Skeletal muscle cell (primary cell): Measurements from ENCODE around the gene TNFRSF1A.

ENCODE experiments used
- DNase-seq: peaks from one replicate; pipeline ENCODE4 v3.0.0-alpha.2; 2010; ENCODE audit warnings: low read depth
- H3K4me3 ChIP-seq: 2 replicates; pipeline ENCODE4 v1.5.1; 2011; ENCODE audit warnings: low read depth, mild to moderate bottlenecking, control low read depth, low read length, moderate library complexity

Gene TNFRSF1A

DNA sequence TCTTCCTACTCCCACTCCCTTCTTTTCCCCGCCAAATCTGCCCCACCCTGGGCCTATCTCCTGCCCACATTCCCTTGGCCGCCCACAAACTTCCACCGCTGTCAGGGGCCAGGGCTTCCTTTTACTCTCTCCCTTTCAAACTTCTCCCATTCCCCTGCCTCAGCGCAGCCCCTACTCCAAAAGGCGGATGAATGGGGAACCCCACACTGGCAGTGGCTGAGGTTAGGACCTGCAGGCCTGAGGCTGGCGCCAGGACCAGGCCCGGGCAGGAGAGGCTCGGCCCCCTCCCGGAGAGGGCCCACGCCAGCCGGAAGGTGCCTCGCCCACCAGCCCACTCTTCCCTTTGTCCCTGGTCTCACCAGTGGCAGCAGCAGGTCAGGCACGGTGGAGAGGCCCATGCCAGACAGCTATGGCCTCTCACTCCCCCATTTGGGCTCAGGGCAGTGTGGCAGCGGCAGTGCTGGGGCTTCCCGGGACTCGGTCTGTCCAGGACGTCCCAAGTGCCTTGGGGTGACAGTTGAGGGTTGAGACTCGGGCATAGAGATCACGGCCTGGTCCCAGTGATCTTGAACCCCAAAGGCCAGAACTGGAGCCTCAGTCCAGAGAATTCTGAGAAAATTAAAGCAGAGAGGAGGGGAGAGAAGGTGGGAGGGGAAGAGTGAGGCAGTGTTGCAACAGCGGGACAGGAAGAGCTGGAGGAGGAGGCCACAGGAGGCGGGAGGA is at the start of gene TNFRSF1A:
TNFRSF1A (minus strand) TSS at position 660 of the 723 bp plus-strand sequence; CDS start at position 398, 262 bp downstream.
- H3K4me3 ChIP-seq, result peak within 1 kb of the TSS; percentile 98
- DNase-seq, result peak; percentile 55

DNA sequence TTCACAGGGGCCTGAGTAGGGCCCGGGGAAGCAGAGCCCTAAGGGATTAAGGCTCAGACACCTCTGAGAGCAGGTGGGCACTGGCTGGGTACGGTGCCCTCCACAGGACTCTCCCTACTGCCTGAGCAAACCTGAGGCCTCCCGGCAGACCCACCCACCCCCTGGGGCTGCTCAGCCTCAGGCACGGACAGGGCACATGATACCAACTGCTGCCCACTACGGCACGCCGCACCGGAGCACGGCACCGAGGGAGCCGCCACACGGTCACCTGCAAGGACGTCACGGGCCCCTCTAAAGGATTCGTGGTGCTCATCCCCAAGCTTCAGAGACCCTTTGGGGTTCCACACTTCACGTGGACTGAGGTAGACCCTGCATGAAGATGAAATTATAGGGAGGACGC is 49.1 kb upstream of the TNFRSF1A start:
- no peak overlapping the region for H3K4me3 ChIP-seq
- no peak for DNase-seq

DNA sequence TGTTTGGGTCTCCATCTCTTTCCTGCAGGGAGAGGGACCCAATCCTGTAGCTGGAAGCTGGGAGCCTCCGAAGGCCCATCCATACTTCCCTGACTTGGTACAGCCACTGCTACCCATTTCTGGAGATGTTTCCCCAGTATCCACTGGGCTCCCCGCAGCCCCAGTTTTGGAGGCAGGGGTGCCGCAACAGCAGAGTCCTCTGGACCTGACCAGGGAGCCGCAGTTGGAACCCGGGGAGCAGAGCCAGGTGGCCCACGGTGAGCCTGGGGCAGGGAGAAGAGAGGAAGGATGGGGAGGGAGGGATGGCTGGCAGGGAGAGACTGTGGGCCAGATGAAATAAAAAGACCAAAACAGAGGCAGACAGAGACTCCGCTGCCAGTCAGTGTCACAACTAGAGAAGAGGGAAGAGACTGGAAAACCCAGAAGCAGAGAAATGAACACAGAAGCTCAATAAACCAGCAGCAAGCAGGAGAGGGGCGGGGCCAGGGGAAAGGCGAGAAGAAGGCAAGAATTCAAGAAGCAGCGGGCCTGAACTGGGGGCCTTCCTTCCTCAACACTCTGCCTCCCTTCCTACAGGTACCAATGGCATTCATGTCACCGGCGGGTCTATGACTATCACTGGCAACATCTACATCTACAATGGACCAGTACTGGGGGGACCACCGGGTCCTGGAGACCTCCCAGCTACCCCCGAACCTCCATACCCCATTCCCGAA is 48.4 kb upstream of the TNFRSF1A start:
- H3K4me3 ChIP-seq, result no peak overlapping the region
- no peak for DNase-seq

DNA sequence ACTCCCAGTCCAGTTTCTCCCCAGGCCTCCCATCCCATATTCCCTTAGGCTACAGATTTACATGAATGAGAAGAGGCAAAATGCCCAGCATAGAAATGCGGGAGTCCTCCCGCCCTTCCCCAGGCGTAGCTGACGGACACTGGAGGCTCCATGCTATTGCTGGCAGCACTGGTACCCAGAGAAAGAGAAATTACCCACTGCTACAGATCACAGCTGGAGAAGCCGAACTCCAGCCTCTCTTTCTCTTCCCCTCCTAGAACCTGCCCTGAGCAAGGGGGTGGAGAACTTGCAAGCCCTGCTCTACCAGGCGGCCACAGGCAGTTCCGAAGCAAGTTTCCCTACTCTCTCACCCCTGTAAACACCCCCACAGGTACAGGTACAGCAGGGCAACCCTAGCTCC is 45.7 kb upstream of the TNFRSF1A start:
- no peak for DNase-seq
- H3K4me3 ChIP-seq, result no peak overlapping the region

DNA sequence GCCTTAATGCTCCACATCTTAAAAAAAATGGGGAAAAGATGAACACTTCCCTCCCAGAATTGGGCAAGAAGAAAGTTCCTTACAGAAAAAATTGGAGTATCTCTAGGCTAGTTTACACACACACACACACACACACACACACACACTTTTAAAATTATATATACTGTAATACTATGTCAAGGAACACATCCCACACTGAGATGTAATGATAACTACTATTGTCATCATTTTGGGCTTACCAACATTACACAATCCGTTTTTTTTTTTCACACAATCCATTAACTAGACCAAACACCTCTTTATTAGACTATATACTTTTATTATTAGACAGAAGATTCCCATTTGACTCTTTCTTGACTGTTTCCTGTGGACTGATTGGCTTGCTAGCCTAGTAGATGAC is 44.6 kb upstream of the TNFRSF1A start:
- no peak overlapping the region for H3K4me3 ChIP-seq
- DNase-seq, result no peak

DNA sequence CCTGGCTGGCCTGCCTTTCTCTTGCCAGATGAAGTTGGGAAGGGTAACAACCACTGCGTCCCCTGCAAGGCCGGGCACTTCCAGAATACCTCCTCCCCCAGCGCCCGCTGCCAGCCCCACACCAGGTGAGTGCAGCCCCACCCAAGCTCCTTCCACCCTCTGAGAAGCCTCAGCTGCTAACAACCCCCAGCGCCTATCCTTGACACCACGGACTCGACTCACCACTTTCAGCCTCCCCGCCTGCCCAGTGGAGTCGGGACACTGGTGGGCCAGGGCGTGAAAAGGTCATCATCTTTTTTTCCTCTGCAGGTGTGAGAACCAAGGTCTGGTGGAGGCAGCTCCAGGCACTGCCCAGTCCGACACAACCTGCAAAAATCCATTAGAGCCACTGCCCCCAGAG is 44.2 kb upstream of the TNFRSF1A start:
- H3K4me3 ChIP-seq, result no peak overlapping the region
- DNase-seq, result no peak

DNA sequence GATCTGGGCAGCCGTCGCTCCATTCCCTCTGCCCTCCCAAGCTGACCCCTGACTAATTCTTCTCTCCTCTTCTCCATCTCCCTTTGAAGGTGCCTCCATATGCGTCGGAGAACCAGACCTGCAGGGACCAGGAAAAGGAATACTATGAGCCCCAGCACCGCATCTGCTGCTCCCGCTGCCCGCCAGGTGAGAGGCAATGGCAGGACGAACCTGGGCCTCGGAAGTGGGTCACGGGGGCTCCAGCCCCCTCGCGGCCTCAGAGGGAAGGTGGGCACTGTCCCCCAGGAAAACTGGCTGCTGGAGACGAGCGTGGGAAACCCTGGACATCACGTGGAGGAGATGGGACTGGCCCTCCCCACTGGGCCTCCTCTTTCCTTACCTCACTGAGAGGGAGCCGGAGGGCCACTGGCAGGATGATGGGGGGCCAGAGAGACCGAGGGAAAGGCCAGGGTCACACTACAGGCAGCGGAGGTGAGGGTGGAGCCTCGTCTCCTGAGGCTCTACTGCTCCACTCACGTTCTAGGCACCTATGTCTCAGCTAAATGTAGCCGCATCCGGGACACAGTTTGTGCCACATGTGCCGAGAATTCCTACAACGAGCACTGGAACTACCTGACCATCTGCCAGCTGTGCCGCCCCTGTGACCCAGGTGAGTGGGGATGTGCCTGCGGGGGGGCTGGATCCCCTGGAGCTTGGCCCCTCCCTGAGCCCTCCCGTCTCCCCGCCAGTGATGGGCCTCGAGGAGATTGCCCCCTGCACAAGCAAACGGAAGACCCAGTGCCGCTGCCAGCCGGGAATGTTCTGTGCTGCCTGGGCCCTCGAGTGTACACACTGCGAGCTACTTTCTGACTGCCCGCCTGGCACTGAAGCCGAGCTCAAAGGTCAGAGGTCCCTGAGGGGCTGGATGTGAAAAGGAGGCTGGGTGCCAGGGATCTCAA is 42.9 kb upstream of the TNFRSF1A start:
- no peak for DNase-seq
- peak overlapping the region; percentile 66 for H3K4me3 ChIP-seq

DNA sequence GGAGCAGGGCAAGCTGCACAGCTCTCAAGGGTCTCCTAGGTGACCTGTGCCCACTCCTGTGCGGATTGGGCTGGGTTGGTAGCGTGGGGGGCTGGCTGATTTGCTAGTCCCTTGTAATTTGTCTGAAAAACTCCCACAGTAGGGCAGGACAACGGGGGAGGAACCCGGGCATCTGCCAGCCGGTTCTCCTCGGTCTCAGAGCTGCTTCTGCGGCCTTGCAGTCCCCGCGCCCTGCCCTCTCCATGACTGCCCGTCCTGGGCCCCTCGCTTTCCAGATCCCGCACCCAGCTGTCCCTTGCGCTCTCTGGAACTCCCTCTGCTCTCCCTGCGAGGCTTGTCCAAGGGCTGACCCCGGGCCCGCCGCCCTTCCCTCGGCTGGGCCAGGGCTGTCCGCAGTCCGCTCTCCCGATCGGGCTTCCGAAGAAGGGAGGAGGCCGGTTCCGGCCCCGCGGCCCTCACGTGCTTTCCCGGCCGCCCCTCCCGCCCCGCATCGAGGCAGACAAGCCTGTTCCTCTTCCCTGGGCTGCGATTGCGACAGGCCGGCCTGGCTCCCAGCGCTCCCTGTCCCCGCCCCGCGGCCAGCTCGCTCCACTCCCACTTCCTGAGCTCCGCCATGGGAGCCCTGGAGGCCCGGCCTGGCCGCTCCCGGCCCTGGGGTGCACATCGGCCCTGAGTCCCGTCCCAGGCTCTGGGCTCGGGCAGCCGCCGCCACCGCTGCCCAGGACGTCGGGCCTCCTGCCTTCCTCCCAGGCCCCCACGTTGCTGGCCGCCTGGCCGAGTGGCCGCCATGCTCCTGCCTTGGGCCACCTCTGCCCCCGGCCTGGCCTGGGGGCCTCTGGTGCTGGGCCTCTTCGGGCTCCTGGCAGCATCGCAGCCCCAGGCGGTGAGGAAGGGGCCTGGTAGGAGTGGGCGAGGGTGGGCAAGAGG is 42.0 kb upstream of the TNFRSF1A start, which contains the start of gene LTBR:
LTBR (plus strand) TSS at position 591 of the 927 bp plus-strand sequence; CDS start at position 788, 197 bp downstream.
- peak within 1 kb of the TSS; percentile 66 for H3K4me3 ChIP-seq
- peak; percentile 76 for DNase-seq

DNA sequence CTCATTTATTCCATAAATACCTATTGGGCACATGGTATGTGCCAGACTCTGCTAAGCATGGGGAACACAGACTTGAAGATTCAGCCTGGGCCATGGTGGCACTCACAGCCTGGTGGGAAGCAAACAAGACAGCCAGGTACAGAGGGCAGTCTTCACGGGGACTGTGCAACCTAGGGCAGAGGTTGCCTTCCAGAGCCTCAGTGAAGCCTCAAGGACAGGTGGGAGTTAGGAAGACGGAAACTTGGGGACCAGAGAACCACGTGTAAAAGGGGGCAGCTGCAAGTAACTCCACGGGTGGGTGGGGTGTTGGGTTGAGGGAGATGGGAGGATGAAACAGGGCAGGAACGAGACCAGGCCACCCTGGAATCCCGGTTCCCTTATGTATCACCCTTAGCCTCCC is 41.1 kb upstream of the TNFRSF1A start:
- DNase-seq, result no peak
- H3K4me3 ChIP-seq, result no peak overlapping the region

DNA sequence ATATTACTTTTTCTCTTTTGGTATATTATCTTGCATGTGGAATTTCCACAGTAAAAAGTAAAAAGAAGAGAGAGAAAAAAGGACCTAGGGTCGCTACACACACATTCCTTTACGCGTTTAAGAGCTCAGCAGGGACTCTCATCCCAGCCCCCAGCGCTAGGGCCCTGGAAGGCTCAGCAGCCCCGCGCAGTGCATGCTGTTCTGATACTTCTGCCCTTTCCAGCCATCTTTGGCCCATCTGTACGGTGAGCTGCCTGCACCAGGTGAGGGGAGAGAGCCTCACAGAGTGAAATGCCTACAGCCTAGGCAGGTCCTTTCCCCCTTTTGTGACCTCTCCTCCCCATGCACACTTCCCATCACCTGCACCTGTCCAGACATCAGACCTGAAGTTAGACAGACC is 40.5 kb upstream of the TNFRSF1A start:
- H3K4me3 ChIP-seq, result no peak overlapping the region
- DNase-seq, result no peak

DNA sequence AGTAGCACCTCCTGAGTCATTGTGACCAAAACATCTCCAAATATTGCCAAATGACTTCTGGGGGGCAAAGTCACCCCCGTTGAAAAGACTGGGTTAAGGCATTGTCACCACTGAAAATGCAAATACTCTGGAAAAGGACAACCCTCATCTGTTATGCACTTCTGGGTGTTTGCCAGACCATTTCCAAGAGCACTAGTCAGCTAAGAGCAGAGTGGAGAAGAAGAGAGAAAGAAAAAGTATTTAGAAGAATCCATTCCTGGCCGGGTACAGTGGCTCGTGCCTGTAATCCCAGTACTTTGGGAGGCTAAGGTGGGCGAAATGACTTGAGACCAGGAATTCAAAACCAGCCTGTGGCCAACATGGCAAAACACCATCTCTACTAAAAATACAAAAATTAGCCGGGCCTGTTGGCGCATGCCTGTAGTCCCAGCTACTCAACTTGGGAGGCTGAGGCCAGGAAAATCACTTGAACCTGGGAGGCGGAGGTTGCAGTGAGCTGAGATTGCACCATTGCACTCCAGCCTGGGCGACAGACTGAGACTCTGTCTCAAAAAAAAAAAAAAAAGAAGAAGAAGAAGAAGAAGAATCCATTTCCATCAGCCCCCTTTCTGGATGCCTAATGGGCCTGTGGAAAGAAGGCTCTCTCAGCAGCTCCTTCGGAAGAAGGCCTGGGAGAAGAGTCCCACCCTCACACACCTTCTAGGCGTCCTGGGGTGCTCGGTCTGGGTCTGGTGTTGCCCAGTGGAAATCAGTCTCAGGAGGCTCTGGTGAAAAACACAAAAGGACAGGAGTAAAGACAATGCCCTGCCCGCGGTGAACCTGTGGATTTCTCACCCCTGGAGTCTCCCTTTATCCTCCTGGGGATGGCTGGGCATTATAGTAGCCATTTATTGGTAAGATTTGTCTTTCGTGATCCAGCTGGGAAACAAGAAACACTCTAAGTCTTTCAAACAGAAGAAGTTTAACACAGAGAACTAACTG is 38.6 kb upstream of the TNFRSF1A start:
- no peak overlapping the region for H3K4me3 ChIP-seq
- no peak for DNase-seq

DNA sequence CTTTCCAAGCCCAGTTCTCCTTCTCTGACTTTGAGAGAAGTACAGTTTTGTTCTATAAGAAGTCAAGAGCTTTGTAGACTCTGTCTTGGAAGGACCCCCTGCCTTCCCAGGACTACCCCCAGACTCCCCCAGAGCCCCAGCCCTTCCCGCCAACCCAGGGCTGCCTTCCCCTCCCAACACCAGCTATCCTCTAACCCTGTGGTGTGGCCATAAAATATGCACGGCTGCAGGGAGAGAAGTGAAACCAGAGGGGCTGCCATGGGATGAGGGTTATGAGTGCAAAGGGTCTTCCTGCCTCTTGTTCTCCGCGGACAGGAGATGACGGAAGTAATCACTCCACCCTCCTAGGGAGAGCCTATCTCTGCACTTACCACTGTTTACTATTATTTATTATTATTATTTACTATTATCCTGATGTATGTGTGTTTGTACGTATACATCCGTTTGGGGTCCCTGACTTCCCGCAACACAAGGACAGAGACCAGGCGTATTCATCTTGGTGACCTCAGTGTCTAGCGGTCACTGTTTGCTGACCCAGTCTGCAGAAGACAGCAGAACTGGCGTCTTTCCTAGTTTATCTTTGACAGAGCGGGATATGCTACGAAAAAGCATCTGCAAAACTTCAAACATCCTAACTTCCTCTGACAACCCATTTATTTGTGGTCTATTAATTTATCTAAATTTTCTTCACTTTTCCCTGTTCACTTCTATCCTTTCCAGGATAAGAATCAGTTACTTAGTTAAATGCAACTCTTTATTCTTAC is 37.0 kb upstream of the TNFRSF1A start:
- H3K4me3 ChIP-seq, result no peak overlapping the region
- DNase-seq, result no peak

DNA sequence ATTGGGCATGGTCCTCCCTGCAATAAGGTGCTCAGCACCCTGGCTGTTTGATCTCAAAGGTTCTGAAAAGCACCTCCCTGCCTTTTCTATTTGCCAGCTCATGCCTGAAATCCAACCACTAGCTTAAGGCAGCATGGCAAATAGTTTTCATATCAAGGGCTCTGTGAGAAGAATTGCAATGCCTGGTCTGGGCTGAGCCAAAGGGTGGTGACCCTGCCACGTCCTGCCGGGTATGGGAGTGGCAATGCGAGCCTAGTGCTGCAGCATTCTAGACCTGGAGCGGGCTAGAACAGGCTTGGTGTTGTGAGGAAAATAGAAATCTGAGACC is 35.8 kb upstream of the TNFRSF1A start:
- H3K4me3 ChIP-seq, result no peak overlapping the region
- DNase-seq, result no peak

DNA sequence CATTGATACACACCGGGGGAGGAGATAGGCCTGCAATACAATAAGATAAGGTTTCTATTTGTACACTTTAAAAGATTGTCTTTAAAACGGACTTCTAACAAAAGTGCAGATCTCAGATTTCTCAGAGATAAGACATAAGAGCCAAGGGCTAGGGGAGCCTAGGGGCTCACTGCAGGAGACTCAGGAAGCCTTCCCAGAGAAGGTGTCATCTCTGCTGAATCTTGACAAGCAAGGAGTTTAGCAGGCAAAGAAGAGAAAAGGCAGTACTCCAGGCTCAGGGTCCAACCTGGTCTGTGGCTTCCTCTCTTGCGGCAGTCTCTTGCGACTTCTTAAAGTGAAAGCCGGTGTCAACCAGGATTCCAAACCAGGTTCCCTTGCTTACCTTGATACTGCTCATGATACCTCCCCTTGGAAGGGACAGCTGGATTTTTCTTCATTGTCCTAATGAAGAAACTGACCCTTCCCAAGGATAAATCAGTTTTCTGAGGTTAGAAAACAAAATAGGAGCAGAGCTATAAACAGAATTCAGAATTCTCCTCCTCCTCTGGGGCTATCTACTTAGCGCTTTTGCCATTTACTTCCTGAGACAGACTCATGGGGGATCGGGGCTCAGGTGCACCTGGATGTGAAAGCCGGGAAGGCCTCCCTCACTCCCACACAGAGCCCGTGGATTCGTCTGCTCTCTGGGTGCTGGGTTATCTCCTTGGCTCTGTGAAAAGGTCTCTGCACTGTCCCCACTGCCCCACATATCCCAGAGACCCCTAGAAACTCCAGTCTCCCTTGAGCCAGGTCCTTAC is 35.2 kb upstream of the TNFRSF1A start:
- H3K4me3 ChIP-seq, result no peak overlapping the region
- no peak for DNase-seq

DNA sequence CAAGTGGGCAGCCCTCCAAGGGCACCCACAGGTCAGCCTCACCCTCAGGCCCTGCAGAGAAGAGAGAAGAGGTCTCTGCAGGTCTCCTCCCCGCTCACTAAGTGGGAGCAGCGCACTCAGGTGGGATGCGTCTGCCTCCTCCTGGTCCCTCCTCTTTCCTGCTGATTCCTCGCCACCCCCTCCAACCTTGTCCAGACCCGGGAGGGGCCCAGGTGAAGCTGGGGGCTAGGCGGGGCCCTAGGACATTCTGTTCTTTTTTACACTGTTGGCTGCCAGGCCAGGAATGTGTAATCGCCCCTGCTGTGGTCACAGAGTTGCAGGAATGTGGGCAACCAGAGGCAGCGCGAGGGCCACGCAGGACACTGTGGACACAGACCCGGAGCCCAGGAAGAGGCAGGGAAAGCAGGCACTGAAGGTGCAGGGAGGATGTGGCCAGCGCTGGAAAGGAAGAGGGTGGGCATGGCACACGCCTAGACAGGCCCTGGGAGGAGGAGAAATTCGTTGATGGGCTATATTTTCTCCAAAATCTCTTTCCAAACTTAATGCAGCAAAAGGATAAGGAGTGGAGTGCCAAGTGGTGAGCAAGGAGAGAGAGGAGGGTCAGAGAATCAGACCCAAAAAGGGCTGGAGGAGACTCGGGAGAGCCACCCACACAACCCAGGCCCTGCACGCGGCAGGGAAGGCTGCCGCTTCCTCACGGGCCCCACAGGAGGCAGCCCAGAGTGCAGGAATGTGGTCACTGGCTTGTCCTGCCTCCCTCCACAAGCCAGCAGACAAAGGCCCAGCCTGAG is 34.4 kb upstream of the TNFRSF1A start:
- no peak for DNase-seq
- no peak overlapping the region for H3K4me3 ChIP-seq
